HL-60 (cell line): ENCODE data around the gene GNG3.

ENCODE experiments used
- GABPA ChIP-seq: IDR thresholded peaks from 2 replicates; pipeline ENCODE4 v1.6.1; 2012; ENCODE audit warnings: low read depth
- POLR2AphosphoS5 ChIP-seq: IDR thresholded peaks from 2 replicates; pipeline ENCODE4 v1.6.1; 2012; ENCODE audit warnings: low read depth
- SPI1 ChIP-seq: IDR thresholded peaks from 2 replicates; pipeline ENCODE4 v1.6.1; 2012; ENCODE audit warnings: low read depth, mild to moderate bottlenecking, borderline replicate concordance
- TF ChIP-seq, protein P1 (sequence below): IDR thresholded peaks from one replicate; pipeline ENCODE4 v1.5.1; 2011; ENCODE audit warnings: low read length, control low read depth, inconsistent platforms; ENCODE audit not compliant: insufficient read depth
- TF ChIP-seq, protein P2 (sequence below): IDR thresholded peaks from 2 replicates; pipeline ENCODE4 v1.6.1; 2012; ENCODE audit warnings: low read depth; ENCODE audit not compliant: insufficient replicate concordance

- TF ChIP-seq, protein P1, sequence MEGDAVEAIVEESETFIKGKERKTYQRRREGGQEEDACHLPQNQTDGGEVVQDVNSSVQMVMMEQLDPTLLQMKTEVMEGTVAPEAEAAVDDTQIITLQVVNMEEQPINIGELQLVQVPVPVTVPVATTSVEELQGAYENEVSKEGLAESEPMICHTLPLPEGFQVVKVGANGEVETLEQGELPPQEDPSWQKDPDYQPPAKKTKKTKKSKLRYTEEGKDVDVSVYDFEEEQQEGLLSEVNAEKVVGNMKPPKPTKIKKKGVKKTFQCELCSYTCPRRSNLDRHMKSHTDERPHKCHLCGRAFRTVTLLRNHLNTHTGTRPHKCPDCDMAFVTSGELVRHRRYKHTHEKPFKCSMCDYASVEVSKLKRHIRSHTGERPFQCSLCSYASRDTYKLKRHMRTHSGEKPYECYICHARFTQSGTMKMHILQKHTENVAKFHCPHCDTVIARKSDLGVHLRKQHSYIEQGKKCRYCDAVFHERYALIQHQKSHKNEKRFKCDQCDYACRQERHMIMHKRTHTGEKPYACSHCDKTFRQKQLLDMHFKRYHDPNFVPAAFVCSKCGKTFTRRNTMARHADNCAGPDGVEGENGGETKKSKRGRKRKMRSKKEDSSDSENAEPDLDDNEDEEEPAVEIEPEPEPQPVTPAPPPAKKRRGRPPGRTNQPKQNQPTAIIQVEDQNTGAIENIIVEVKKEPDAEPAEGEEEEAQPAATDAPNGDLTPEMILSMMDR = no peak
- no peak for TF ChIP-seq POLR2AphosphoS5
- TF ChIP-seq, protein P2, sequence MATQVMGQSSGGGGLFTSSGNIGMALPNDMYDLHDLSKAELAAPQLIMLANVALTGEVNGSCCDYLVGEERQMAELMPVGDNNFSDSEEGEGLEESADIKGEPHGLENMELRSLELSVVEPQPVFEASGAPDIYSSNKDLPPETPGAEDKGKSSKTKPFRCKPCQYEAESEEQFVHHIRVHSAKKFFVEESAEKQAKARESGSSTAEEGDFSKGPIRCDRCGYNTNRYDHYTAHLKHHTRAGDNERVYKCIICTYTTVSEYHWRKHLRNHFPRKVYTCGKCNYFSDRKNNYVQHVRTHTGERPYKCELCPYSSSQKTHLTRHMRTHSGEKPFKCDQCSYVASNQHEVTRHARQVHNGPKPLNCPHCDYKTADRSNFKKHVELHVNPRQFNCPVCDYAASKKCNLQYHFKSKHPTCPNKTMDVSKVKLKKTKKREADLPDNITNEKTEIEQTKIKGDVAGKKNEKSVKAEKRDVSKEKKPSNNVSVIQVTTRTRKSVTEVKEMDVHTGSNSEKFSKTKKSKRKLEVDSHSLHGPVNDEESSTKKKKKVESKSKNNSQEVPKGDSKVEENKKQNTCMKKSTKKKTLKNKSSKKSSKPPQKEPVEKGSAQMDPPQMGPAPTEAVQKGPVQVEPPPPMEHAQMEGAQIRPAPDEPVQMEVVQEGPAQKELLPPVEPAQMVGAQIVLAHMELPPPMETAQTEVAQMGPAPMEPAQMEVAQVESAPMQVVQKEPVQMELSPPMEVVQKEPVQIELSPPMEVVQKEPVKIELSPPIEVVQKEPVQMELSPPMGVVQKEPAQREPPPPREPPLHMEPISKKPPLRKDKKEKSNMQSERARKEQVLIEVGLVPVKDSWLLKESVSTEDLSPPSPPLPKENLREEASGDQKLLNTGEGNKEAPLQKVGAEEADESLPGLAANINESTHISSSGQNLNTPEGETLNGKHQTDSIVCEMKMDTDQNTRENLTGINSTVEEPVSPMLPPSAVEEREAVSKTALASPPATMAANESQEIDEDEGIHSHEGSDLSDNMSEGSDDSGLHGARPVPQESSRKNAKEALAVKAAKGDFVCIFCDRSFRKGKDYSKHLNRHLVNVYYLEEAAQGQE = no peak
- TF ChIP-seq GABPA = no peak
- TF ChIP-seq SPI1 = no peak
Measured at GRCh38 chr11:62716816-62717215, 9.3 kb downstream of the GNG3 start.
